Karpas-422 (cell line): ENCODE results near the gene EFCAB11. TPM values are rescaled to one million over a fixed set of nuclear protein-coding genes. Genes with fewer than 3 reads are reported as not detected.
"Not testable (repeated sequence)": the region's sequence is repeated elsewhere in the genome, so short reads cannot be mapped to it uniquely, and the experiment has no call there.

Source experiments
- DNase-seq: peaks from one replicate; pipeline ENCODE4 v3.0.0-alpha.2; 2015
- H2AFZ ChIP-seq: fragments of 200-600 bp; sonication (generic); 2 replicates; pipeline ENCODE4 v1.6.1; 2014; ENCODE audit warnings: antibody characterized with exemption, low read length, mixed read lengths
- H3K27ac ChIP-seq: fragments of 200-600 bp; sonication (generic); 2 replicates; pipeline ENCODE4 v1.5.1; 2014; ENCODE audit warnings: mild to moderate bottlenecking, low read length, moderate library complexity
- H3K27me3 ChIP-seq: fragments of 200-600 bp; sonication (generic); 2 replicates; pipeline ENCODE4 v1.6.1; 2014; ENCODE audit warnings: low read length, mixed read lengths
- H3K36me3 ChIP-seq: fragments of 200-600 bp; sonication (generic); 2 replicates; pipeline ENCODE4 v1.6.1; 2014; ENCODE audit warnings: low read length, mixed read lengths; ENCODE audit not compliant: insufficient read depth
- H3K4me1 ChIP-seq: fragments of 200-600 bp; sonication (generic); 2 replicates; pipeline ENCODE4 v1.6.1; 2014; ENCODE audit warnings: mild to moderate bottlenecking, low read length, mixed read lengths
- H3K4me2 ChIP-seq: fragments of 200-600 bp; sonication (generic); 2 replicates; pipeline ENCODE4 v1.6.1; 2014; ENCODE audit warnings: low read length, low read depth, mild to moderate bottlenecking; ENCODE audit not compliant: poor library complexity, severe bottlenecking
- H3K4me3 ChIP-seq: fragments of 200-600 bp; sonication (generic); 2 replicates; pipeline ENCODE4 v1.5.1; 2014; ENCODE audit warnings: mild to moderate bottlenecking, antibody characterized with exemption, low read length, mixed read lengths
- H3K79me2 ChIP-seq: fragments of 200-600 bp; sonication (generic); 2 replicates; pipeline ENCODE4 v1.6.1; 2014; ENCODE audit warnings: mild to moderate bottlenecking, low read length, mixed read lengths
- H3K9ac ChIP-seq: fragments of 200-600 bp; sonication (generic); 2 replicates; pipeline ENCODE4 v1.6.0; 2014; ENCODE audit warnings: low read length
- H3K9me2 ChIP-seq: fragments of 200-600 bp; sonication (generic), shearing (Covaris generic); replicated peaks from 2 replicates; pipeline ENCODE4 v1.6.0; 2014; ENCODE audit warnings: mild to moderate bottlenecking, low read length, moderate library complexity; ENCODE audit not compliant: insufficient read depth
- H3K9me3 ChIP-seq: fragments of 300-700, 200-600 bp; sonication (generic); 2 replicates; pipeline ENCODE4 v1.6.1; 2014; ENCODE audit warnings: low read length, mixed read lengths
- H4K20me1 ChIP-seq: fragments of 200-600 bp; sonication (generic); 2 replicates; pipeline ENCODE4 v1.6.1; 2014; ENCODE audit warnings: mild to moderate bottlenecking, antibody characterized with exemption, low read length, low read depth; ENCODE audit not compliant: insufficient read depth
- total RNA-seq: library from RNA; depleted of rRNA; stranded (reverse); fragments of >200 nt; shearing (Covaris generic); gene quantifications from 2 replicates; pipeline ENCODE4 v1.2.3, GENCODE V29; 2014; ENCODE audit warnings: low replicate concordance

The EFCAB11 gene
- total RNA-seq, 1 experiment from 2014 or later = 43.3 TPM

GRCh38 chr14:89892953-89893352 lies 61.6 kb downstream of the EFCAB11 start:
- Histone ChIP-seq H3K27me3 (no peaks in the 10 kb centered on the region), H3K9me2 (no peaks in the 10 kb centered on the region), H3K79me2 (no peaks in the 10 kb centered on the region), H3K4me2 (no peak overlapping the region), H3K27ac (no peak overlapping the region), H3K36me3 (no peaks in the 10 kb centered on the region), H3K4me3 (no peak overlapping the region), H3K9me3 (no peaks in the 10 kb centered on the region), H3K9ac (no peak overlapping the region), H4K20me1 (no peaks in the 10 kb centered on the region), H2AFZ (no peak overlapping the region), H3K4me1 (no peaks in the 10 kb centered on the region)
- DNase-seq = no peak

- H3K9ac ChIP-seq, H3K27me3 ChIP-seq, H3K79me2 ChIP-seq, H3K9me3 ChIP-seq, H3K4me3 ChIP-seq, DNase-seq, H3K4me1 ChIP-seq, H3K4me2 ChIP-seq, H4K20me1 ChIP-seq, H3K9me2 ChIP-seq, H3K27ac ChIP-seq, H2AFZ ChIP-seq, H3K36me3 ChIP-seq: not testable (repeated sequence)
These were observed 62.8 kb downstream of the EFCAB11 start for GRCh38 chr14:89891721-89892120.

GRCh38 chr14:89891055-89891454 lies 63.5 kb downstream of the EFCAB11 start:
- Histone ChIP-seq H2AFZ (no peak overlapping the region), H3K36me3 (no peaks in the 10 kb centered on the region), H3K9me3 (no peaks in the 10 kb centered on the region), H3K9ac (no peak overlapping the region), H3K27ac (no peak overlapping the region), H3K9me2 (no peaks in the 10 kb centered on the region), H3K4me1 (no peaks in the 10 kb centered on the region), H3K4me2 (no peak overlapping the region), H4K20me1 (no peaks in the 10 kb centered on the region), H3K4me3 (no peak overlapping the region), H3K79me2 (no peaks in the 10 kb centered on the region), H3K27me3 (no peaks in the 10 kb centered on the region)
- no peak for DNase-seq

- H3K4me2 ChIP-seq = no peak overlapping the region
- H3K36me3 ChIP-seq = no peaks in the 10 kb centered on the region
- H3K9me2 ChIP-seq = no peaks in the 10 kb centered on the region
- H3K79me2 ChIP-seq = no peaks in the 10 kb centered on the region
- H3K9me3 ChIP-seq = no peaks in the 10 kb centered on the region
- no peak overlapping the region for H3K4me3 ChIP-seq
- no peak overlapping the region for H3K27ac ChIP-seq
- no peaks in the 10 kb centered on the region for H3K27me3 ChIP-seq
- H3K4me1 ChIP-seq = no peaks in the 10 kb centered on the region
- no peaks in the 10 kb centered on the region for H4K20me1 ChIP-seq
- H2AFZ ChIP-seq = no peak overlapping the region
- no peak overlapping the region for H3K9ac ChIP-seq
- DNase-seq = no peak
These were observed 63.9 kb downstream of the EFCAB11 start for GRCh38 chr14:89890589-89890988.

- no peaks in the 10 kb centered on the region for H3K27me3 ChIP-seq
- H3K4me1 ChIP-seq = no peaks in the 10 kb centered on the region
- no peak overlapping the region for H3K4me3 ChIP-seq
- H3K27ac ChIP-seq = no peak overlapping the region
- H3K79me2 ChIP-seq = no peaks in the 10 kb centered on the region
- no peak overlapping the region for H3K9ac ChIP-seq
- no peak for DNase-seq
- H3K36me3 ChIP-seq = no peaks in the 10 kb centered on the region
- no peak overlapping the region for H2AFZ ChIP-seq
- no peaks in the 10 kb centered on the region for H4K20me1 ChIP-seq
- no peaks in the 10 kb centered on the region for H3K9me3 ChIP-seq
- H3K9me2 ChIP-seq = no peaks in the 10 kb centered on the region
- no peak overlapping the region for H3K4me2 ChIP-seq
These were observed 64.9 kb downstream of the EFCAB11 start for GRCh38 chr14:89889626-89890025.

GRCh38 chr14:89884761-89885160 lies 69.8 kb downstream of the EFCAB11 start:
- Histone ChIP-seq H3K36me3 (no peaks in the 10 kb centered on the region), H3K4me3 (no peak overlapping the region), H3K9me3 (no peaks in the 10 kb centered on the region), H4K20me1 (no peaks in the 10 kb centered on the region), H3K4me2 (no peak overlapping the region), H3K27ac (no peak overlapping the region), H3K9ac (no peak overlapping the region), H3K9me2 (no peaks in the 10 kb centered on the region), H3K79me2 (no peaks in the 10 kb centered on the region), H3K27me3 (no peaks in the 10 kb centered on the region), H3K4me1 (peaks cover 20% of the 10 kb centered on the region), H2AFZ (no peak overlapping the region)
- no peak for DNase-seq

- Histone ChIP-seq H3K4me3 (no peak overlapping the region), H4K20me1 (no peaks in the 10 kb centered on the region), H3K9me2 (no peaks in the 10 kb centered on the region), H3K4me1 (peaks cover 24% of the 10 kb centered on the region), H3K9ac (no peak overlapping the region), H3K36me3 (no peaks in the 10 kb centered on the region), H3K9me3 (no peaks in the 10 kb centered on the region), H3K27ac (0 out of 2 replicates have a peak overlapping the region, but pooled peaks have one; percentile 11), H3K79me2 (no peaks in the 10 kb centered on the region), H3K4me2 (peak overlapping the region; percentile 9), H2AFZ (no peak overlapping the region), H3K27me3 (no peaks in the 10 kb centered on the region)
- peak; percentile 56 for DNase-seq
These were observed 72.7 kb downstream of the EFCAB11 start for GRCh38 chr14:89881839-89882238.

- H3K4me2 ChIP-seq, H3K27me3 ChIP-seq, H3K9me3 ChIP-seq, H3K4me1 ChIP-seq, H4K20me1 ChIP-seq, H3K36me3 ChIP-seq, H2AFZ ChIP-seq, H3K27ac ChIP-seq, H3K9me2 ChIP-seq, H3K9ac ChIP-seq, DNase-seq, H3K4me3 ChIP-seq, H3K79me2 ChIP-seq: not testable (repeated sequence)
These were observed 80.4 kb downstream of the EFCAB11 start for GRCh38 chr14:89874091-89874490.

GRCh38 chr14:89870316-89870715 lies 84.2 kb downstream of the EFCAB11 start:
- H3K36me3 ChIP-seq = no peaks in the 10 kb centered on the region
- no peaks in the 10 kb centered on the region for H3K9me3 ChIP-seq
- H3K79me2 ChIP-seq = no peaks in the 10 kb centered on the region
- no peak overlapping the region for H3K4me2 ChIP-seq
- no peak overlapping the region for H3K9ac ChIP-seq
- no peaks in the 10 kb centered on the region for H3K4me1 ChIP-seq
- DNase-seq = no peak
- H3K9me2 ChIP-seq = no peaks in the 10 kb centered on the region
- H3K27ac ChIP-seq = no peak overlapping the region
- H3K27me3 ChIP-seq = no peaks in the 10 kb centered on the region
- no peak overlapping the region for H2AFZ ChIP-seq
- no peak overlapping the region for H3K4me3 ChIP-seq
- no peaks in the 10 kb centered on the region for H4K20me1 ChIP-seq
